ENCODE measurements around the gene MFNG. TPM values are rescaled to one million over a fixed set of nuclear protein-coding genes. Genes with fewer than 3 reads are reported as not detected.

Gene MFNG
- total RNA-seq, 2 donors from 2014 or later = 4.4 to 7.3 TPM

GRCh38 chr22:37420686-37421467 is 65.3 kb downstream of the MFNG start:
- DNase-seq (ENCODE audit: low spot score) = no peak
- H3K27ac ChIP-seq = no peak overlapping the region
- no peaks in the 10 kb centered on the region for H3K36me3 ChIP-seq
- H3K4me3 ChIP-seq = no peak overlapping the region
- H3K27me3 ChIP-seq (replicated peaks; ENCODE audit: insufficient read depth) = no peaks in the 10 kb centered on the region
- TF ChIP-seq POLR2A (IDR thresholded peaks at IDR 0.05) = no peak
- TF ChIP-seq CTCF (IDR thresholded peaks at IDR 0.05) = no peak
- TF ChIP-seq POLR2AphosphoS5 (IDR thresholded peaks at IDR 0.05) = no peak
- H3K9me3 ChIP-seq = no peaks in the 10 kb centered on the region
- H3K4me1 ChIP-seq (replicated peaks) = no peaks in the 10 kb centered on the region
- intact Hi-C loops (cut with DNase I) = no loop called here
- WGBS = 42% methylated on average over 18 of the region's 18 CpGs

GRCh38 chr22:37419969-37420685 is 66.1 kb downstream of the MFNG start:
- Histone ChIP-seq H3K9me3 (no peaks in the 10 kb centered on the region), H3K27me3 (replicated peaks; ENCODE audit: insufficient read depth) (no peaks in the 10 kb centered on the region), H3K4me3 (peak overlapping the region; percentile 12 to 35), H3K4me1 (replicated peaks) (no peaks in the 10 kb centered on the region), H3K27ac (no peak overlapping the region), H3K36me3 (no peaks in the 10 kb centered on the region)
- intact Hi-C loops (cut with DNase I) = no loop called here
- TF ChIP-seq POLR2AphosphoS5 (IDR thresholded peaks at IDR 0.05) = no peak
- no peak for TF ChIP-seq CTCF (IDR thresholded peaks at IDR 0.05)
- no peak for TF ChIP-seq POLR2A (IDR thresholded peaks at IDR 0.05)
- DNase-seq (ENCODE audit: low spot score) = no peak
- WGBS = 5% methylated on average over 47 of the region's 70 CpGs

GRCh38 chr22:37419370-37419968 is 66.7 kb downstream of the MFNG start:
- DNase-seq (ENCODE audit: low spot score) = no peak
- intact Hi-C loops (cut with DNase I) = no loop called here
- WGBS = 25% methylated on average over 36 of the region's 43 CpGs
- Histone ChIP-seq H3K4me3 (peak overlapping the region; percentile 12 to 35), H3K27ac (no peak overlapping the region), H3K4me1 (replicated peaks) (no peaks in the 10 kb centered on the region), H3K9me3 (no peaks in the 10 kb centered on the region), H3K36me3 (no peaks in the 10 kb centered on the region), H3K27me3 (replicated peaks; ENCODE audit: insufficient read depth) (no peaks in the 10 kb centered on the region)
- TF ChIP-seq CTCF (IDR thresholded peaks at IDR 0.05) (no peak), POLR2A (IDR thresholded peaks at IDR 0.05) (no peak), POLR2AphosphoS5 (IDR thresholded peaks at IDR 0.05) (no peak)

Other genes with a start within 250 kb of the MFNG start
- gene RAC2, start 242.1 kb downstream of the MFNG start, total RNA-seq = 10 to 100 TPM in 1 of 2 donors, 1 to 10 TPM in 1; 9.7 to 14.4 TPM
- gene CYTH4, start 203.9 kb downstream of the MFNG start, total RNA-seq = 1 to 10 TPM; 4.7 to 5.5 TPM
- 1 to 10 TPM; 2.8 to 4.3 TPM for gene ELFN2, start 58.9 kb downstream of the MFNG start, total RNA-seq
- gene CARD10, start 33.0 kb upstream of the MFNG start, total RNA-seq = 10 to 100 TPM; 14.2 to 70.7 TPM
- gene CDC42EP1, start 74.1 kb upstream of the MFNG start, total RNA-seq = 10 to 100 TPM; 28.6 to 97.0 TPM
- gene LGALS2, start 93.7 kb upstream of the MFNG start, total RNA-seq = not detected
- gene GGA1, start 122.5 kb upstream of the MFNG start, total RNA-seq = 100 to 1,000 TPM in 1 of 2 donors, 10 to 100 TPM in 1; 43.9 to 146 TPM
- 10 to 100 TPM; 10.9 to 12.0 TPM for gene SH3BP1, start 153.3 kb upstream of the MFNG start, total RNA-seq
- 10 to 100 TPM; 12.9 to 87.8 TPM for gene PDXP, start 172.3 kb upstream of the MFNG start, total RNA-seq
- 1,000 to 10,000 TPM in 1 of 2 donors, 100 to 1,000 TPM in 1; 365 to 1,063 TPM for gene LGALS1, start 189.3 kb upstream of the MFNG start, total RNA-seq
- 10 to 100 TPM; 39.6 to 49.0 TPM for gene NOL12, start 200.0 kb upstream of the MFNG start, total RNA-seq
- 100 to 1,000 TPM; 114 to 115 TPM for gene TRIOBP, start 210.7 kb upstream of the MFNG start, total RNA-seq

Data from prostate gland (tissue), 2 donors.